Mucosa of descending colon (tissue), 3 donors: ENCODE measurements around the gene PAPPA2. TPM values are rescaled to one million over a fixed set of nuclear protein-coding genes. Genes with fewer than 3 reads are reported as not detected.

ENCODE experiments used
- ATAC-seq: fragments of 200-7000 bp; cut with Tn5 transposase; one replicate; pipeline ENCODE4 v1.9.1; 2020; ENCODE audit warnings: mild to moderate bottlenecking, moderate library complexity
- DNase-seq, 3 donors: peaks; one replicate each; pipeline ENCODE4 v3.0.0-alpha.2; 2020
- H3K36me3 ChIP-seq: fragments of 200-600 bp; one replicate; pipeline ENCODE4 v1.8.0; 2021; ENCODE audit warnings: low read depth, mild to moderate bottlenecking
- H3K4me1 ChIP-seq: fragments of 200-600 bp; one replicate; pipeline ENCODE4 v1.8.0; 2021; ENCODE audit warnings: low read depth, mild to moderate bottlenecking
- H3K4me3 ChIP-seq: fragments of 200-600 bp; one replicate; pipeline ENCODE4 v1.8.0; 2021; ENCODE audit warnings: mild to moderate bottlenecking
- H3K9me3 ChIP-seq: fragments of 200-600 bp; one replicate; pipeline ENCODE4 v1.8.0; 2021; ENCODE audit warnings: mild to moderate bottlenecking
- intact Hi-C, 2 donors: fragments of 100-400 bp; cut with DNase I in 1 of 2; cut with micrococcal nuclease in 1 of 2; formaldehyde crosslinking; loops; one replicate each; pipeline versions ENCODE4 v1.11.0 to v1.11.1; 2022; cut with DNase I, micrococcal nuclease
- total RNA-seq, 3 donors: library from RNA; stranded (reverse); fragmentation: NEBNext Ultra II Directional in 2 of 3; extraction: Animal tissue kit (Norgen Biotek cat#: 25700) in 2 of 3; gene quantifications; one replicate each; pipeline versions ENCODE4 v1.2.1 to v1.2.4, GENCODE V29; 2021 to 2023
- TF ChIP-seq, protein P1 (sequence below): fragments of 200-600 bp; IDR thresholded peaks from one replicate; pipeline ENCODE4 v1.8.0; 2022; ENCODE audit warnings: antibody characterized with exemption, mild to moderate bottlenecking
- donor health status: DM: no; HTN: no; CAD: no; lungs with moderate emphysema.
- donor health status: DM: no; HTN: no; CAD: no.
- donor health status: DM: no; HTN: yes; CAD: no.

The PAPPA2 gene
- total RNA-seq, 3 donors from 2014 or later = 1.0 to 5.1 (median 1.1) TPM

DNA sequence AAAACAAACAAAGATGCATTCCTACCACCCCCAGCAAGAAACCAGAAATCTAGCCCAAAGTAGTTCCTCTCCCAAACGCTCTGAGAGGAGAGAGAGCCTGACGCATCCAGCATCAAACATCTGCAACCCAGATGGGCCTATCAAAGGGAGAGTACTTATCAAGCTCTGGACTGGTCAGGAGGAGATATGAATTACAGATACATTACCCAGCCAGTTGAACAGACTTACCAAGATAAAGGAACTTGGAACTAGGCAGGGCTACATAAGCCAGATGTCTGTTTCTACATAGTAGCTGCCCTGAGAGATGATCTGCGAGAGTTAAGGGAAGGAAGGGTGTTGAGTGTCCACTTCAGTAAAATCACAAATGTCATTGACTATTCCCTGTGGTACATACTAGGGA lies 138.4 kb downstream of the PAPPA2 start:
- no peak overlapping the region for H3K4me3 ChIP-seq
- no peaks in the 10 kb centered on the region for H3K36me3 ChIP-seq
- H3K9me3 ChIP-seq = no peaks in the 10 kb centered on the region
- intact Hi-C loops = no loop called here
- TF ChIP-seq, protein P1, sequence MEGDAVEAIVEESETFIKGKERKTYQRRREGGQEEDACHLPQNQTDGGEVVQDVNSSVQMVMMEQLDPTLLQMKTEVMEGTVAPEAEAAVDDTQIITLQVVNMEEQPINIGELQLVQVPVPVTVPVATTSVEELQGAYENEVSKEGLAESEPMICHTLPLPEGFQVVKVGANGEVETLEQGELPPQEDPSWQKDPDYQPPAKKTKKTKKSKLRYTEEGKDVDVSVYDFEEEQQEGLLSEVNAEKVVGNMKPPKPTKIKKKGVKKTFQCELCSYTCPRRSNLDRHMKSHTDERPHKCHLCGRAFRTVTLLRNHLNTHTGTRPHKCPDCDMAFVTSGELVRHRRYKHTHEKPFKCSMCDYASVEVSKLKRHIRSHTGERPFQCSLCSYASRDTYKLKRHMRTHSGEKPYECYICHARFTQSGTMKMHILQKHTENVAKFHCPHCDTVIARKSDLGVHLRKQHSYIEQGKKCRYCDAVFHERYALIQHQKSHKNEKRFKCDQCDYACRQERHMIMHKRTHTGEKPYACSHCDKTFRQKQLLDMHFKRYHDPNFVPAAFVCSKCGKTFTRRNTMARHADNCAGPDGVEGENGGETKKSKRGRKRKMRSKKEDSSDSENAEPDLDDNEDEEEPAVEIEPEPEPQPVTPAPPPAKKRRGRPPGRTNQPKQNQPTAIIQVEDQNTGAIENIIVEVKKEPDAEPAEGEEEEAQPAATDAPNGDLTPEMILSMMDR = no peak
- H3K4me1 ChIP-seq = no peaks in the 10 kb centered on the region
- DNase-seq (no peak), ATAC-seq (no peak)

DNA sequence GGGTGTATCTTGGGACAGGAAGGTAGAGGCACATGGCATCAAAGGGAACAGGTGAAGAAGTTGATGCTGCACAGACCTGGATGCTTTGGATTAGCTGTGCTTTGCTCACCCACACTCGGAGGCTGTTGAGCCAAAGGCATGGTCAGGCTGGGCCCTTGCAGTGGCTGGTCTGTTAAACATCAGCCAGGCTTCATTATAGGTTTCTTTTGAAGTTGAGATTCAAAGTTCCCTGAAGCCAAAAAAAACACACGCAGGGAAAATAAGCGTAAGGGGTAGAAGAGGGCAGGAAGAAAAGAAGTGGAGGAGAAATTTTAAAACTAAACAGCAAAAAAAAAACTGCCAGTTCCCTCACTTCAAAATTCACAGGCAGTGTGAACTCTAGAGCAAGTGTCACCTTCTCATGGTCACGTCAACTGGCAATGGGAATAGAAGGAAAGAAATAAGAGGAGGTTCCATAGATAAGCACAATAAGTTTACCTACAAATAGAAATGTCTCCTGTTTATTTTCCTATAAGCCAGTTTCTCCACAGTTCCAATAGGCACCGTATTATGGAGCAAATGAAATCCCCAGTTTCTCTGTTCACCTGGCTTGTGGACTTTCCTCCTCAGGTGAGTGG lies 139.5 kb downstream of the PAPPA2 start:
- H3K4me3 ChIP-seq = no peak overlapping the region
- no peaks in the 10 kb centered on the region for H3K36me3 ChIP-seq
- DNase-seq = no peak
- no peak for ATAC-seq
- intact Hi-C loops = no loop called here
- TF ChIP-seq, protein P1 = no peak
- H3K9me3 ChIP-seq = no peaks in the 10 kb centered on the region
- no peaks in the 10 kb centered on the region for H3K4me1 ChIP-seq

DNA sequence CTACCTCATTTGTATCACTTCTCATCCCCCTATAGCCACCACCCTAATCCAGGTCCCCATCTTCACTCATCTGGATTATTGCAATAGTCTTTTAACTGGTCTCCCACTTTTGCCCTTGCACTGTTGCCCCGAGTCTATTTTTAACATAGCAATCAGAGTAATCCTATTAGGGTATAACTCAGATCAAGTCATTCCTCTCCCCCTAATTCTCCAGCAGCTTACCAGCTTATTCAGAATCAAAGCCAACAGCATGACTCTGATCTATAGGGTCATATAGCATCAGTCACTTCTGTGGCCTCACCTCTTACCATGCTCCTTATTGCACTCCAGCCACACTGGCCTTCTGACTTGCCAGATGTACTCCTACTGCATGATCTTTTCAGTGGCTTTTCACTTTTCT lies 140.7 kb downstream of the PAPPA2 start:
- intact Hi-C loops = no loop called here
- TF ChIP-seq, protein P1 = no peak
- Histone ChIP-seq H3K4me3 (no peak overlapping the region), H3K4me1 (no peaks in the 10 kb centered on the region), H3K9me3 (no peaks in the 10 kb centered on the region), H3K36me3 (no peaks in the 10 kb centered on the region)
- DNase-seq (no peak), ATAC-seq (no peak)

DNA sequence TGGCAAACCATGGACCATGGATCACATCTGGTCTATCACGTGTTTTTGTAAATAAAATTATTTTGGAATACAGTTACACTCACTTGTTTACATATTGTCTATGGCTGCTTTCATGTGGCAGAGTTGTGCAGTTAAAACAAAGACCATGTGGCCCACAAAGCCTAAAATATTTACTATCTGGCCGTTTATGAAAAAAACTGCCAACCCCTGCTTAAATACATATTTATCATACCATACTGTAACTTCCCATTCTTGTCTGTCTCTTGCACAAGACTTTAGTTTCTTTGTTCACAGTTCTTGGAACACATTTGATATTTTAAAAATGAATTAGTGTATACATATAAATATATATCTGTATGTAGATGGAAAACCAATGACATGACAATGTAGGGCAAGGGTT lies 141.5 kb downstream of the PAPPA2 start:
- intact Hi-C loops = no loop called here
- DNase-seq = no peak
- TF ChIP-seq, protein P1 = no peak

DNA sequence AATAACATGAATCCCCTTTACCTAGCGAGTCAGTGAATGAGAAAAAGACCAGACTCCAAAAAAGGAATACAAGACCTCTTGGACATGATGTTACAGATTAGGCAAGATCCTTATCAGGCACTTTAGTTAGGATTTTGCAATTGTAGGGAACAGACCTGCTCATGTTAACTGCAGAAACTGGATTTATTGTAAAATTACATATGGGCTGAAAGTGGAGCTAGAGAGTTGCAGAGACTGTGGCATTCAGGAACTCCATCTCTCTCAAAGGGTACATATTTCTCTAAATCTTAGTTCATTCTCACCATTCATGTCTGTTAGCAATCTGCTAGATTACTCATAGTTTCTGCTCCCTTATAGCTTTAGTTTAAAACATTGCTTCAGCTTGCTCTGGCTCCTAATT lies 142.2 kb downstream of the PAPPA2 start:
- no peak for DNase-seq
- Histone ChIP-seq H3K9me3 (no peaks in the 10 kb centered on the region), H3K36me3 (no peaks in the 10 kb centered on the region), H3K4me1 (no peaks in the 10 kb centered on the region), H3K4me3 (no peak overlapping the region)
- TF ChIP-seq, protein P1 = no peak
- ATAC-seq = no peak
- intact Hi-C loops = no loop called here

More for the DNA sequence above, 141.5 kb downstream of the PAPPA2 start:
- Histone ChIP-seq H3K9me3 (no peaks in the 10 kb centered on the region), H3K36me3 (no peaks in the 10 kb centered on the region), H3K4me1 (no peaks in the 10 kb centered on the region), H3K4me3 (no peak overlapping the region)
- ATAC-seq = no peak
